Endothelial cell of umbilical vein (primary cell): ENCODE data around the gene TCAP. TPM values are rescaled to one million over a fixed set of nuclear protein-coding genes. Genes with fewer than 3 reads are reported as not detected.

ENCODE experiments used
- BruUV-seq: library from RNA; stranded (reverse); fragments of 400-500 nt; replicated peaks from 2 replicates; lab custom pipeline; 2021; lab: Mats Ljungman, UMichigan
- CTCF ChIA-PET: fragments of 300-600, 350-600 bp; sonication (Branson Sonifier 250); formaldehyde crosslinking; loops from one replicate; lab custom pipeline; 2021; ENCODE audit warnings: antibody characterized with exemption, inconsistent platforms; lab: Charles Lee
- POLR2A ChIA-PET: fragments of 300-600, 350-600 bp; sonication (Branson Sonifier 250); formaldehyde crosslinking; loops from one replicate; lab custom pipeline; 2021; ENCODE audit warnings: antibody characterized with exemption, inconsistent platforms; lab: Charles Lee
- DNase-seq: peaks from one replicate; pipeline ENCODE4 v3.0.0-alpha.2; 2011; ENCODE audit warnings: low read depth, low spot score
- FAIRE-seq: peaks from 2 replicates; lab custom pipeline; 2011; peaks lifted over from hg19 to GRCh38; lab: Jason Lieb, UNC
- H2AFZ ChIP-seq: 2 replicates; pipeline ENCODE4 v1.6.0; 2012; ENCODE audit warnings: low read depth, low read length, control low read depth, inconsistent platforms
- H3K27ac ChIP-seq: 2 replicates; pipeline ENCODE4 v1.5.1; 2011; ENCODE audit warnings: low read depth, mild to moderate bottlenecking, control low read depth, low read length, moderate library complexity; ENCODE audit not compliant: insufficient read depth
- H3K27me3 ChIP-seq, 2 experiments: 2 replicates each; pipeline versions ENCODE4 v1.6.0 to v1.6.1; 2011; ENCODE audit warnings: low read length in 2 of 2, mixed read lengths in 1 of 2; ENCODE audit not compliant: control insufficient read depth in 2 of 2, insufficient read depth in 2 of 2
- H3K36me3 ChIP-seq, 2 experiments: 2 replicates in 1 of 2; 3 replicates in 1 of 2; pipeline ENCODE4 v1.5.1; 2011; ENCODE audit warnings: low read length in 2 of 2, mild to moderate bottlenecking in 1 of 2, moderate library complexity in 1 of 2; ENCODE audit not compliant: control insufficient read depth in 2 of 2, insufficient read depth in 2 of 2; ENCODE audit errors: extremely low read depth in 1 of 2
- H3K4me1 ChIP-seq: 3 replicates; pipeline ENCODE4 v1.5.1; 2011; ENCODE audit warnings: mild to moderate bottlenecking, low read length; ENCODE audit not compliant: control insufficient read depth, insufficient read depth; ENCODE audit errors: extremely low read depth
- H3K4me2 ChIP-seq: 2 replicates; pipeline ENCODE4 v1.6.1; 2011; ENCODE audit warnings: low read length, control low read depth, mixed read lengths; ENCODE audit not compliant: insufficient read depth
- H3K4me3 ChIP-seq, 3 experiments: fragments of 200-600 bp in 1 of 3; sonication (generic), shearing (Covaris generic) in 1 of 3; replicated peaks in 1 of 3; 2 replicates each; pipeline ENCODE4 v1.5.1; 2011 to 2016; ENCODE audit warnings: control low read depth in 3 of 3, low read length in 3 of 3, mild to moderate bottlenecking in 2 of 3, inconsistent platforms in 1 of 3, low read depth in 1 of 3, moderate library complexity in 1 of 3; ENCODE audit not compliant: insufficient read depth in 1 of 3
- H3K79me2 ChIP-seq: 2 replicates; pipeline ENCODE4 v1.6.0; 2012; ENCODE audit warnings: low read length, inconsistent platforms; ENCODE audit not compliant: control insufficient read depth, insufficient read depth
- H3K9ac ChIP-seq: replicated peaks from 2 replicates; pipeline ENCODE3; 2011; ENCODE audit warnings: low read length, control low read depth; ENCODE audit not compliant: insufficient read depth; ENCODE audit errors: extremely low read depth
- H3K9me1 ChIP-seq: replicated peaks from 3 replicates; pipeline ENCODE4 v1.6.0; 2011; ENCODE audit warnings: mild to moderate bottlenecking, low read length; ENCODE audit not compliant: control insufficient read depth, insufficient read depth; ENCODE audit errors: extremely low read depth
- H3K9me3 ChIP-seq: replicated peaks from 2 replicates; pipeline ENCODE4 v1.5.1; 2012; ENCODE audit warnings: low read length, inconsistent platforms; ENCODE audit not compliant: control insufficient read depth, insufficient read depth
- H4K20me1 ChIP-seq: replicated peaks from 2 replicates; pipeline ENCODE3; 2011; ENCODE audit warnings: mild to moderate bottlenecking, low read length; ENCODE audit not compliant: control insufficient read depth, insufficient read depth; ENCODE audit errors: extremely low read depth
- EZH2 ChIP-seq: IDR thresholded peaks from 2 replicates; pipeline ENCODE4 v1.6.1; 2012; ENCODE audit warnings: borderline replicate concordance, low read depth, mild to moderate bottlenecking, moderate library complexity, low read length, inconsistent platforms; ENCODE audit not compliant: severe bottlenecking
- FOS ChIP-seq: IDR thresholded peaks from 2 replicates; pipeline ENCODE4 v1.6.1; 2011; ENCODE audit warnings: mild to moderate bottlenecking, low read length, moderate library complexity, borderline replicate concordance; ENCODE audit not compliant: insufficient read depth
- GATA2 ChIP-seq: IDR thresholded peaks from 2 replicates; pipeline ENCODE4 v1.7.0; 2011; ENCODE audit warnings: low read depth, mild to moderate bottlenecking, moderate library complexity, mixed read lengths, low read length; ENCODE audit not compliant: insufficient read length, insufficient read depth
- JUN ChIP-seq: IDR thresholded peaks from 2 replicates; pipeline ENCODE4 v1.6.1; 2011; ENCODE audit warnings: borderline replicate concordance, low read depth; ENCODE audit not compliant: insufficient read length, insufficient read depth
- MYC ChIP-seq: IDR thresholded peaks from one replicate; pipeline ENCODE4 v1.6.1; 2011; ENCODE audit warnings: mild to moderate bottlenecking, low read depth, low read length
- POLR2A ChIP-seq: IDR thresholded peaks from 2 replicates; pipeline ENCODE4 v1.6.1; 2012; ENCODE audit warnings: low read depth, mild to moderate bottlenecking, control low read depth, low read length
- POLR2AphosphoS5 ChIP-seq: IDR thresholded peaks from 2 replicates; pipeline ENCODE4 v1.6.1; 2012; ENCODE audit warnings: low read depth, mild to moderate bottlenecking, control low read depth, low read length, moderate library complexity; ENCODE audit not compliant: insufficient read depth
- dilution Hi-C: fragments of 300-500 bp; cut with MboI; formaldehyde crosslinking; loops from one replicate; pipeline ENCODE4 v1.15.0; 2019; ENCODE audit warnings: low sequenced_read_pairs; ENCODE audit not compliant: extremely low pct_ligation_motif_present
- intact Hi-C: fragments of 100-400 bp; cut with micrococcal nuclease; formaldehyde crosslinking; loops from one replicate; pipeline ENCODE4 v1.10.0; 2022
- polyA plus RNA-seq, 4 experiments: library from polyadenylated mRNA; depleted of rRNA in 3 of 4; stranded (reverse) in 3 of 4; unstranded in 1 of 4; fragments of >200 nt; gene quantifications; 2 replicates each; pipeline versions ENCODE4 v1.2.1 to v1.2.3, GENCODE V29; 2011 to 2012; ENCODE audit warnings: missing spikeins in 1 of 4
- total RNA-seq: library from RNA; stranded (reverse); gene quantifications from 2 replicates; pipeline ENCODE4 v1.2.3, GENCODE V29; 2021
- TF ChIP-seq, protein P1 (sequence below): IDR thresholded peaks from 2 replicates; pipeline ENCODE4 v1.6.1; 2011; ENCODE audit not compliant: insufficient read depth, insufficient read length
- TF ChIP-seq, protein P2 (sequence below), 2 donors: IDR thresholded peaks; 1 replicate in 1 of 2; 2 replicates in 1 of 2; pipeline ENCODE4 v1.5.1; 2011; ENCODE audit warnings: low read length in 2 of 2, mild to moderate bottlenecking in 2 of 2, moderate library complexity in 2 of 2, control low read depth in 1 of 2, inconsistent platforms in 1 of 2, low read depth in 1 of 2; ENCODE audit not compliant: insufficient read depth in 1 of 2; ENCODE audit errors: extremely low read depth in 1 of 2

TCAP gene
- total and polyA plus RNA-seq, 2 donors (not counting 3 experiments of a cell fraction or from before 2014, with no cell fraction given), result 0.51 to 0.93 TPM

GRCh38 chr17:39629898-39630297, 35.3 kb upstream of the TCAP start:
- Histone ChIP-seq H3K27ac (no peak overlapping the region), H3K9ac (no peak overlapping the region), H3K4me2 (no peak overlapping the region), H3K9me1 (no peaks in the 10 kb centered on the region), H4K20me1 (no peaks in the 10 kb centered on the region), H3K36me3 (no peaks in the 10 kb centered on the region), H2AFZ (no peak overlapping the region), H3K9me3 (no peaks in the 10 kb centered on the region), H3K4me3 (no peak overlapping the region), H3K4me1 (no peaks in the 10 kb centered on the region), H3K79me2 (no peaks in the 10 kb centered on the region), H3K27me3 (peaks cover 51 to 60% of the 10 kb centered on the region in 2 experiments)
- no peak for FAIRE-seq
- ChIA-PET CTCF (interaction anchor here (1.0 to 6.4 kb wide), 3 partner anchors 9 to 82 kb away, joined by 3 to 141 read pairs (median 4); no protein-coding TSS in a partner anchor), POLR2A (no interaction called here)
- TF ChIP-seq EZH2 (no peak), MYC (no peak), JUN (no peak), FOS (no peak), GATA2 (no peak), POLR2A (no peak), POLR2AphosphoS5 (no peak)
- TF ChIP-seq, protein P1, sequence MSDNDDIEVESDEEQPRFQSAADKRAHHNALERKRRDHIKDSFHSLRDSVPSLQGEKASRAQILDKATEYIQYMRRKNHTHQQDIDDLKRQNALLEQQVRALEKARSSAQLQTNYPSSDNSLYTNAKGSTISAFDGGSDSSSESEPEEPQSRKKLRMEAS, result no peak
- TF ChIP-seq, protein P2, sequence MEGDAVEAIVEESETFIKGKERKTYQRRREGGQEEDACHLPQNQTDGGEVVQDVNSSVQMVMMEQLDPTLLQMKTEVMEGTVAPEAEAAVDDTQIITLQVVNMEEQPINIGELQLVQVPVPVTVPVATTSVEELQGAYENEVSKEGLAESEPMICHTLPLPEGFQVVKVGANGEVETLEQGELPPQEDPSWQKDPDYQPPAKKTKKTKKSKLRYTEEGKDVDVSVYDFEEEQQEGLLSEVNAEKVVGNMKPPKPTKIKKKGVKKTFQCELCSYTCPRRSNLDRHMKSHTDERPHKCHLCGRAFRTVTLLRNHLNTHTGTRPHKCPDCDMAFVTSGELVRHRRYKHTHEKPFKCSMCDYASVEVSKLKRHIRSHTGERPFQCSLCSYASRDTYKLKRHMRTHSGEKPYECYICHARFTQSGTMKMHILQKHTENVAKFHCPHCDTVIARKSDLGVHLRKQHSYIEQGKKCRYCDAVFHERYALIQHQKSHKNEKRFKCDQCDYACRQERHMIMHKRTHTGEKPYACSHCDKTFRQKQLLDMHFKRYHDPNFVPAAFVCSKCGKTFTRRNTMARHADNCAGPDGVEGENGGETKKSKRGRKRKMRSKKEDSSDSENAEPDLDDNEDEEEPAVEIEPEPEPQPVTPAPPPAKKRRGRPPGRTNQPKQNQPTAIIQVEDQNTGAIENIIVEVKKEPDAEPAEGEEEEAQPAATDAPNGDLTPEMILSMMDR (IDR thresholded peaks at IDR 0.05; ENCODE audit: extremely low read depth in 1 of 2, insufficient read depth in 1 of 2, low read depth in 1 of 2, low read length in 2 of 2), result no peak
- no TSS peak for BruUV-seq
- no peak for DNase-seq
- dilution Hi-C loops, result loop anchor here (10.0 kb wide), 1 partner anchor 115 kb away; no protein-coding TSS in a partner anchor
- intact Hi-C loops, result loop anchor here (10.0 kb wide), 1 partner anchor 325 kb away; no protein-coding TSS in a partner anchor
